BLaER1 treated with 17β-estradiol and CSF1 and Interleukin-3, amounts not matched to agents 10 nM and 100 nM (cell line): ENCODE measurements around the gene FAM227B.

Experiments used
- H3K27ac ChIP-seq, 11 experiments: shearing (Covaris generic); formaldehyde crosslinking; 2 replicates each; pipeline ENCODE4 v1.8.1; 2022
- H3K27me3 ChIP-seq, 11 experiments: shearing (Covaris generic); formaldehyde crosslinking; 2 replicates each; pipeline ENCODE4 v1.8.1; 2022
- H3K36me3 ChIP-seq, 11 experiments: shearing (Covaris generic); formaldehyde crosslinking; 2 replicates each; pipeline ENCODE4 v1.8.1; 2022
- H3K4me1 ChIP-seq, 10 experiments: shearing (Covaris generic); formaldehyde crosslinking; 2 replicates each; pipeline ENCODE4 v1.8.1; 2022
- H3K4me2 ChIP-seq, 11 experiments: shearing (Covaris generic); formaldehyde crosslinking; 2 replicates each; pipeline ENCODE4 v1.8.1; 2022
- H3K4me3 ChIP-seq, 10 experiments: shearing (Covaris generic); formaldehyde crosslinking; 2 replicates each; pipeline ENCODE4 v1.8.1; 2022
- H3K9ac ChIP-seq, 11 experiments: shearing (Covaris generic); formaldehyde crosslinking; 2 replicates each; pipeline ENCODE4 v1.8.1; 2022
- H3K9me3 ChIP-seq, 11 experiments: shearing (Covaris generic); formaldehyde crosslinking; replicated peaks in 1 of 11; 2 replicates each; pipeline ENCODE4 v1.8.1; 2022
- H4K20me1 ChIP-seq, 11 experiments: shearing (Covaris generic); formaldehyde crosslinking; 2 replicates each; pipeline ENCODE4 v1.8.1; 2022
- Cebpa-rat ChIP-seq, 11 experiments: shearing (Covaris generic); IDR thresholded peaks; 2 replicates each; pipeline ENCODE4 v1.8.1; 2022

The FAM227B gene

DNA sequence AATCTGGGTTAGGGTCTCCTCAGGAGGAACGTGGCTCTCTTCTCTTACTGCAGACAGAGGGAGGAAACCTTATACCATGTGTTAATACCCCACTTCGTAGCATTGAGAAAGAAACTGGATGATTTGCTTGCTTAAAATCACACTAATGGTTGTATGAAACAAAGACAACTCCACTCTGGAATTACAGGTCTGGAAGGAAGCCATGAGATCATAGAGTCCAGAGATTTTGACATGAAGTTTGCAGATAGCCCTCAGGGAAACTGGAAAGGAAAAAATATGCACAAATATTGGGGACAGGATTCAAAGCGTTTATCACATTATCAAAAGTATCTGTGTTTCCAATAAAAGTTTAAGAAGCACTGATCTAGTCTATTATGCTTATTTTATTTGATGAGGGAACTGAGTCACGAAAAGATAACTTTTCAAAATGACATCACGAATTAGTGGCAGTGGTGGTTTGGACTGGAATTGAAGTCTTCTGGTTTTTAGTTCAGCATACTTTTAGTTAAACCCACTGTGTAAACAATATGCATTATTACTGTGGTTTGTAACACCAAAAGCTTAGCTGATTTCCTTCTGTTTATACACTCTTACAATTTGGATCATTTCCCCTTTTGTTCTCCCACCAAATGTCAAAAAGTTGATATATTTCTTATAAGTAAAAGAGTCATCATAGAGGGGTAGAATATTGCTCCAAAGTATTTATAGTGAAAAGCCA lies 180.8 kb downstream of the FAM227B start:
- peaks cover 0 to 30% (median 8%) of the 10 kb centered on the region in 10 experiments; a peak in 12 of 20 replicates for H3K4me1 ChIP-seq
- H3K4me3 ChIP-seq: no peak overlapping the region
- no peaks in the 10 kb centered on the region for H4K20me1 ChIP-seq
- no peaks in the 10 kb centered on the region for H3K27me3 ChIP-seq
- no peak overlapping the region for H3K9ac ChIP-seq
- H3K36me3 ChIP-seq: no peaks in the 10 kb centered on the region
- H3K9me3 ChIP-seq: no peaks in the 10 kb centered on the region
- no peak for TF ChIP-seq Cebpa-rat (IDR thresholded peaks at IDR 0.05)
- peak overlapping the region in 3 of 11 experiments; percentile 31 to 67 (median 64); a peak in 5 of 22 replicates for H3K4me2 ChIP-seq
- peak overlapping the region in 4 of 11 experiments; percentile 19 to 66 (median 44); a peak in 2 of 22 replicates for H3K27ac ChIP-seq

DNA sequence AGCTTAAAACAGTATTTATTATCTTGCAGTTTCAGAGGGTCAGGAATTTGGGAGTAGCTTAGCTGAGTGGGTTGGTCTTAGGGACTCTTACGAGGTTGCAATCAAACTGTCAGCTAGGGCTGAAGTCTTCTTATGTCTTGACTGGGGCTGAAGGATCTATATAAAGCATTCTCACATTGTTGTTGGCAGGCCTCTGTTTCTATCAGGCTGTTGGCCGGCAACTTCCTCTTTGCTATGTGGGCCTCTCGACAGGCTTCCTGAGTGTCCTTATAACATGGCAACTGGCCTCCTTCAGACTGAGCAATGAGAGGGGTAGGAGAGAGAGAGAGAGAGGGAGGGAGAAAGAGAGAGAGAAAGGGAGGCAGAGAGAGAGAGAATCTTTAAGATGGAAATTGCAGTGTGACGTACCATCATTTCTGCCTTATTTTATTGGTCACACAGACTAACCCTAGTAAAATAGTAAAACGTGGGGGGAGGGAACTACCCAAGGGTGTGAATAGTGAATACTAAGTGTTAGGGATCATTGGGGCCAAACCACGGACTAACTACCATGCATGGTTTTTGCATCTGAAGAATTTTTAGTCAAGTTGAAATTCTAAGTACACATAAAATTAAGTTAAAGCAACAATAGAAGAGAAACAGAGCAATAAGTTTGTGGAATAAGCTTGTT lies 181.5 kb downstream of the FAM227B start:
- H3K27me3 ChIP-seq: no peaks in the 10 kb centered on the region
- TF ChIP-seq Cebpa-rat (IDR thresholded peaks at IDR 0.05): no peak
- H3K27ac ChIP-seq: peak overlapping the region in 5 of 11 experiments; percentile 19 to 66 (median 42); a peak in 6 of 22 replicates
- H3K9ac ChIP-seq: peak overlapping the region in 1 of 11 experiments; percentile 31; a peak in 1 of 22 replicates
- H4K20me1 ChIP-seq: no peaks in the 10 kb centered on the region
- no peaks in the 10 kb centered on the region for H3K9me3 ChIP-seq
- peak overlapping the region in 10 of 11 experiments; percentile 5 to 67 (median 20); a peak in 13 of 22 replicates for H3K4me2 ChIP-seq
- no peak overlapping the region for H3K4me3 ChIP-seq
- H3K4me1 ChIP-seq: peaks cover 0 to 30% (median 8%) of the 10 kb centered on the region in 10 experiments; a peak in 12 of 20 replicates
- no peaks in the 10 kb centered on the region for H3K36me3 ChIP-seq

DNA sequence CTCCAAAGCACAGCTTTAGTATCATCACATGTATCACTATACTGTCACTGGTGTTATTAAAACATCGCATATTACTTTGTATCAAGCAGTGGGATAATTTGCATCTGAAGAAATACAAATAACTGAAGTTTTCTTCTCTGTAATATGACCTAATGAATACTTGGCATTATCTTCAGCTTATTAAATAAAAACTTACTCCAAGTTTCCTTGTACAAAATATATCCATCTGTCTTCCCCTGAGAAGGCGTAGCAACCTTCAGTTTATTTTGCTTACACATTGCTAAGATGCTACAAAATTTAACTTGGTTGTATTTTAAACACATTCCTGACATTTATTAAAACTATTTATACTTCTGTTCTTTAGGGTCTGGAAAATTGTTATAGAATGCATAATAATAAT lies 183.9 kb downstream of the FAM227B start:
- no peak for TF ChIP-seq Cebpa-rat (IDR thresholded peaks at IDR 0.05)
- H3K4me1 ChIP-seq: peaks cover 0 to 30% (median 8%) of the 10 kb centered on the region in 10 experiments; a peak in 12 of 20 replicates
- no peak overlapping the region for H3K4me3 ChIP-seq
- H4K20me1 ChIP-seq: no peaks in the 10 kb centered on the region
- no peaks in the 10 kb centered on the region for H3K36me3 ChIP-seq
- H3K9ac ChIP-seq: no peak overlapping the region
- H3K4me2 ChIP-seq: no peak overlapping the region
- H3K9me3 ChIP-seq: no peaks in the 10 kb centered on the region
- H3K27me3 ChIP-seq: no peaks in the 10 kb centered on the region
- H3K27ac ChIP-seq: no peak overlapping the region

DNA sequence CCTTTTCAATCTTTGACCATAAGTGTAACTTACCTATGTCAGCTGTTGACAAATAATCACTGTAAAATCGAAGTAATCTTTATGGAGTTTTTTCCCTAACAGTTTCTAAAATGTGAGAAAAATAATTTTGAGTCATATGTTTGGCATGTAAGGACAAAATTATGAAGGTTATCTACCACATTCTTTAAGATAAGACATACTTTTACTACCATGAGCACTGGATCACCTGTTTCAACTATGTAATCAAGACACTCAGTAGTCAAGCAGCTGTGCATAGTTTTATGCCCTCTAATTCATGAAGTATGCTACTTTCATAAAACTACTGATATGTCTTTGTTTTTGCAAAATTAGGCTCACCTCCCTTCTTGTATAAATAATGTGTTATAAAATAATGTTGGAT lies 185.4 kb downstream of the FAM227B start:
- Histone ChIP-seq H3K9me3 (no peaks in the 10 kb centered on the region), H3K4me2 (no peak overlapping the region), H3K27me3 (no peaks in the 10 kb centered on the region; a peak in 1 of 22 replicates), H4K20me1 (no peaks in the 10 kb centered on the region), H3K4me3 (no peak overlapping the region), H3K9ac (no peak overlapping the region), H3K4me1 (peaks cover 0 to 21% (median 8%) of the 10 kb centered on the region in 10 experiments; a peak in 12 of 20 replicates), H3K27ac (no peak overlapping the region), H3K36me3 (no peaks in the 10 kb centered on the region)
- no peak for TF ChIP-seq Cebpa-rat (IDR thresholded peaks at IDR 0.05)

DNA sequence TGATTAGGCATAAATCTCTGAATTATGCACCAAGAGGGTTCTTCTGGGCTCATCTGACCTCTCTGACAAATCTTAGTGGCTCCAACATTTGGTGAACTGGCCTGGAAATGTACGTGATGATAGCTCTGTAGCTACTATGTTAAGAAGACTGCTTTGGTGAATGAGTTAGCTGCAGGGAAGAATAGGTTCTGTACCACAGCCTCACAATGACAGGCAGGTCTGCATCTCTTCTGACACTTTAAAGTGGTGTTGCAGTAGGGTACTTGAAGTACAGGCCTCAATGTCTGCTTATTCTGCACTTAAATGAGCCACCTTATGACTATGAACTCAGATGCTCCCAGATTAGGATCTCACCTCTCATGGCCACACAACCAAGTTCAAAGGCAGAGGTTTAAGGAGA lies 190.6 kb downstream of the FAM227B start:
- H3K27me3 ChIP-seq: no peaks in the 10 kb centered on the region; a peak in 1 of 22 replicates
- H3K36me3 ChIP-seq: no peaks in the 10 kb centered on the region
- no peak overlapping the region for H3K4me3 ChIP-seq
- no peak overlapping the region for H3K9ac ChIP-seq
- no peaks in the 10 kb centered on the region for H3K4me1 ChIP-seq
- no peak overlapping the region for H3K27ac ChIP-seq
- H4K20me1 ChIP-seq: no peaks in the 10 kb centered on the region
- H3K4me2 ChIP-seq: no peak overlapping the region
- no peak for TF ChIP-seq Cebpa-rat (IDR thresholded peaks at IDR 0.05)
- no peaks in the 10 kb centered on the region for H3K9me3 ChIP-seq

DNA sequence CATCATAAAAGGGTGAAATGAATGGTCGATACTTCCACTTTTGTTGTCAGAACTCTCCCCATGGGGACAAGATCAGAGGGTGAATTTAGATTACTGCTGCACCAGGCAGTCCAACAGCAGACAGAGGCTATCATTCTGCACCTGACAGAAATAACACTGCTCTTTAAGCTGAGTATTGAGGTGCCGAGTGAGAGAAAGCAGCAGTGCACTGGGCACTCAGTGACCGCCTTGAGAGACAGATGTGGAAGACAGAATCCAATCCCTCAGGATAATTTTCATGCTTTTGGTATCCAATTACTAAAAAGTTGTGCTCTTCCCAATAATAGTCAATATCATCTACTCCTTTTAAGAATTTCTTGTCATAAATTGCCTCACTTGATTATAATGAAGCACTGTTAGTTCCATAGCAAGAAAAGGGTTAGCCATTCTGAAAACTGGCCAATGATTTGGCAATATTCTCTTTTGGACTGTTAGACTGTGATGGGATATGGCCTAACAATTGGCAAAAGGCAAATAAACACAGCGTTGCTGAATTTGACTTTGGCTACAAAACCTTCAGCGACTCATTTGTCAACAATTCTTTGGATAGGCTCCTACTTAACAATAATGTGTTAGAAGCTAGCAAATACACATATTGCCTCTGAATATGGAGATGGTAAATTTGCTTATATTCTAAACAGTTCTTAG lies 192.1 kb downstream of the FAM227B start:
- Histone ChIP-seq H3K9ac (no peak overlapping the region), H3K9me3 (no peaks in the 10 kb centered on the region), H3K27ac (no peak overlapping the region), H3K36me3 (no peaks in the 10 kb centered on the region), H3K4me2 (no peak overlapping the region), H3K27me3 (no peaks in the 10 kb centered on the region; a peak in 1 of 22 replicates), H3K4me3 (no peak overlapping the region), H4K20me1 (no peaks in the 10 kb centered on the region), H3K4me1 (no peaks in the 10 kb centered on the region)
- no peak for TF ChIP-seq Cebpa-rat (IDR thresholded peaks at IDR 0.05)

DNA sequence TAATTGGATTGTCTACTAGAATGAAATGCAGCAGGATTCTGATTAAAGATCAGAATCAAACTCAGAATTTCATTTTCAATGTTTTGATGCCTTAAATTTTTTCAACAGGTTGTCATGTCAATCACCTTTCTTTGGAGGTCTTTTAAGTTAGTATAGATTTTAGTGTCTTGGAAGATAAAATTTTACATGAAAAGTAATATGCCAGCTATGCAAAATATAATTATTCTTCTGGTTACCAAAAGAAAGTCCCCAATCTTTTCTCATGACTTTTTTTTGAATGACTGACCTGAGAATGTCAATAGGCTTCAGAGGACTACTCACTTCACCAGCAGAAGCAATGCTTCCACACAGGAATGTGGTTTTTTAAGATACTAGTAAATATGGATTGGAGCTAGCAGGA lies 193.2 kb downstream of the FAM227B start:
- no peaks in the 10 kb centered on the region for H3K4me1 ChIP-seq
- no peaks in the 10 kb centered on the region for H3K36me3 ChIP-seq
- H3K9me3 ChIP-seq: no peaks in the 10 kb centered on the region
- no peaks in the 10 kb centered on the region for H4K20me1 ChIP-seq
- H3K27ac ChIP-seq: no peak overlapping the region
- no peak overlapping the region for H3K4me2 ChIP-seq
- no peak overlapping the region for H3K9ac ChIP-seq
- no peak for TF ChIP-seq Cebpa-rat (IDR thresholded peaks at IDR 0.05)
- H3K27me3 ChIP-seq: no peaks in the 10 kb centered on the region; a peak in 1 of 22 replicates
- H3K4me3 ChIP-seq: no peak overlapping the region

DNA sequence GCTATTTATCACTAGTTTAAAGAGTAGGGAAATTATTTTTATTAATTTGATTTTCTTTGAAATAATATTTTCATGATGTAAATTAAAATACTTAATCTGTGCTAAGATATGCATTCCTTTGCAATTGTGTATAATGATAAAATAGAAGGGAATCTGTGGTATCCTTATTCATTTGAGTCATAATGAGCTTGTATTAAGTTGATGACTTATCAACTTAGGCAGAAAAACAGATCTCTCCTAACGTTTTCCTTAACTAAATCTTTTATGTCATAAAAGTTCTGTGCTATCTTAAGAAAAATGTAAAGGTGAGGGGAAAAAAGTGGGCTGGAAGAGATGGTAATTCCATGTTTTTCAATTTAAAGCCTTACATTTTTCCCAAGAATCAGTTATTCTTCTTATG lies 195.7 kb downstream of the FAM227B start:
- Histone ChIP-seq H3K36me3 (no peaks in the 10 kb centered on the region), H3K9me3 (no peaks in the 10 kb centered on the region), H3K4me1 (no peaks in the 10 kb centered on the region), H3K9ac (no peak overlapping the region), H3K4me2 (no peak overlapping the region), H3K4me3 (no peak overlapping the region), H3K27me3 (no peaks in the 10 kb centered on the region), H3K27ac (no peak overlapping the region), H4K20me1 (no peaks in the 10 kb centered on the region)
- TF ChIP-seq Cebpa-rat (IDR thresholded peaks at IDR 0.05): no peak

DNA sequence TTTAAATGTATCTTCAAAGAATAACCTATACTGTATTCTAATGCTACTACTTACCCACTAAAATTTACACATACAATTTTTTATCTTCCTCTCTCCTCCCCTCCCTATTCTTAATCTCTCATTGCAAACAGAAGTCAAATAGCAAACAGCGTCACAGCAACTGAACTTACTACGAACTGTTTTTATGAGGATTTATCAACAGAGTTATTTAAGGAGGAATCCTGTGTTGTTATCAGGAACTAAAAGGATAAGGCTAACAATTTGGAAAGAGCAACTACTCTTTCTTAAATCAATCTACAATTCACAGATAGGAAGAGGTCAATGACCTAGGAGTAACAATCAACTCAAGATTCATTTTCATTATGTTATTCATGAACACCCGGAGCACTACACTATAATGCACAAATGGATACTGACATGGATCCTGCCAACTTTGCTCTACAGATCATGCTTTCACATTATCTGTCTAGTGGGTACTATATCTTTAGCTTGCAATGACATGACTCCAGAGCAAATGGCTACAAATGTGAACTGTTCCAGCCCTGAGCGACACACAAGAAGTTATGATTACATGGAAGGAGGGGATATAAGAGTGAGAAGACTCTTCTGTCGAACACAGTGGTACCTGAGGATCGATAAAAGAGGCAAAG lies 196.6 kb downstream of the FAM227B start:
- no peaks in the 10 kb centered on the region for H3K36me3 ChIP-seq
- H3K9me3 ChIP-seq: no peaks in the 10 kb centered on the region
- H3K9ac ChIP-seq: no peak overlapping the region
- no peaks in the 10 kb centered on the region for H4K20me1 ChIP-seq
- no peak overlapping the region for H3K4me2 ChIP-seq
- H3K27ac ChIP-seq: no peak overlapping the region
- no peak for TF ChIP-seq Cebpa-rat (IDR thresholded peaks at IDR 0.05)
- no peak overlapping the region for H3K4me3 ChIP-seq
- no peaks in the 10 kb centered on the region for H3K4me1 ChIP-seq
- no peaks in the 10 kb centered on the region for H3K27me3 ChIP-seq
